GM21528 (cell line): ENCODE data around the gene TNFSF11.

ENCODE experiments used
- ATAC-seq: cut with Tn5 transposase; IDR thresholded peaks from one replicate; pipeline ENCODE4 v1.9.1; 2021; ENCODE audit warnings: mild to moderate bottlenecking, moderate library complexity; ENCODE audit not compliant: unreplicated experiment, low FRiP score

The TNFSF11 gene

DNA sequence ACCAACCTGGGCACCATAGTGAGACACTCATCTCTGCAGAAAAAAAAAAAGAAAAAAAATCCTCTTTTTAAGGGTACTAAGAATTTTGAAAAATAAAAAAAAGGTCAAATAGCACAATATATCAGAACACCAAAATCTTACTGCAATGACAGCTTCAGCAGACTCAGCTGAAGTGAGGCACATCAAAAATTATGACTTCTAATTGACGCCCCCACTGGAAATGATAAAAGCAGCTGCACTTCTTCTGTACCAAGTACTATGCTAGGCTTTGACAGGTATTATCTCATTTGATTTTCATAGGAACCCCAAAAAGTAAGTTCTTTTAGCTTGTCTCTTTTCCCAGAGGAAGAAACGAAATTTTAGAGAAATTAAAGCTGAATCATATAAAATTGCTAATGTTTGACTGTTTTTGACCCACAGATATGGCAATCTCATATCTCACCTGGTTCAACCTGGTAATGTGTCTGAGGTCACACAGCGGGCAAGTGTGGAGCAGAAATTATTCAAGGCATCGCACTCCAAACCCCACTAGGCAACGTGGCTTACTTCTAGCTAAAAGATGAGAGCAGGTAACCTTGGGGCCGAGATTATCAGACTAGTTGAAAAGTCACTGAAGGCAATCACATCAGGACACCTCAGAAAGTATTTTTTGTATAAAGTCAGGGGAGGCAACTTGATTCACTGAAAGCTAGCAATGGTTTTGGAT lies 78.1 kb downstream of the TNFSF11 start:
- ATAC-seq, result no peak

DNA sequence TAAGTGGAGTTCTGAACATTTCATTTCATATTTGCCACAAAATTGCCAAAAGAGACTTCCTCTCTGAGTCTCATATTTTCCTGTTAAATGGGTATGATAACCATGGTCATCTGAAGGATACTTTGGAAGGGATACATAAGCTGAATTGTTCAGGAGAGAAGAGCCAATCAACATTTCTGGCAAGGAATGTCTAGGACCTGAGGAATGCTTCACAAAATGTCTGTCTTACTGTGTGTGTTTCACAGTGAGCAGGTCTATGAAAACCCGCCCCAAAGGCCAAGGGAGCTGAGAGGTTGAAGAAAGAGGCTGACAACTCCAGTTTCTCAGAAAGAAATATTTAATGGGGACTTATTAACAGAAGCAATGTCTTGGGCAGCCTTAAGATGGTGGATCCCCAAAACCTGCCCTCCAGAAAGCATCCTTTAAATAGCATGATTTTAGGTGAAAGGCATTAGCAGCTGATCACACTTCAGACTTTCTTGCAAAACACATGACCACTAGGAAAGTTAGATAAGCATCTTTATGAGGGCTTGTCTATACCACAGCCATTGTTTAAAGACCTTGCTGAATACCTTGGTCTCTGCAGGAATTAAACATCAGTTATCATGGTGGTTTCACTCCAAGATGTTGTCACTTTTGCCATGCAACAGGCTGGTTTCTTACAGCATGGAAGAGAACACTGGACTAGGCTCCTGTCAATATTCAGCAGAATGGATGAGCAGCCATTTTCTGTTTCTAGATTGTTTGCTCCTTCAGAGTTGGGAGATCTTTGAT lies 78.9 kb downstream of the TNFSF11 start:
- ATAC-seq, result no peak

DNA sequence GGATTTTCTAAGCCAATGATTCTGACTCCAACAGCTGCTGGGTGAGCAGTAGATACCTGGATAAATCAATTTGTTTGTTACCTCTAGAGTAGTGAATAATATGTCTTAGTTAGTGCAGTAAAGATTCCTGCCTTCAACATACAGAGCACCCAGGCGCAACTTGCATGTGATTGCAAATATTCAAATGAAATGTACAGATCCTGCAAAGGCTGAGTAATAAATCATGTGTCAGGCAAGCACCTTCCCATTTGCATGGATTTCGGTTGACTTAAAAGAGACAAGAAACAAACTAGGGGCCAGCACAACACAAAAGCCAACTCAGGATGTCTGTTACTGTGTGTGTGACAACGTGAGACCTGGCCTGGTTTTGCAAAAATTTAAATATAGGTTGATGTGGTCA lies 79.7 kb downstream of the TNFSF11 start:
- ATAC-seq, result no peak

DNA sequence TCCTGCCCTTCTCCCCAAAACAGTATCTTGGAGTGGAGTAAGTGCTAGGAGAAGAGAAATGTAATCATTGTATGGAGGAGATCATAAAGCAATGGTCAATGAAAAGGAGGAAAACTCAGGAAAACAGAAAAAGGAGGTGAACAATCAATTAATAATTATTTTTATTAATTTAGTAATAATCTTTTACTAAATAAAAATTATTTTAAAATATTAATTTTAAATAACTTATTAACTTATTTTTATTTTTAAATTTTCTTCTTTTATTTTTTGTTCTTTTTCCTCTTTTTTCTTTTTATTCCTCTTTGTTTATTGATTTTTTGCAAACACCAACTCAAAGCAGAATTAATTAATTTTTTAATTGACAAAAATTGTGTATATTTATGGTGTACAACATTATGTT lies 80.3 kb downstream of the TNFSF11 start:
- ATAC-seq, result no peak

DNA sequence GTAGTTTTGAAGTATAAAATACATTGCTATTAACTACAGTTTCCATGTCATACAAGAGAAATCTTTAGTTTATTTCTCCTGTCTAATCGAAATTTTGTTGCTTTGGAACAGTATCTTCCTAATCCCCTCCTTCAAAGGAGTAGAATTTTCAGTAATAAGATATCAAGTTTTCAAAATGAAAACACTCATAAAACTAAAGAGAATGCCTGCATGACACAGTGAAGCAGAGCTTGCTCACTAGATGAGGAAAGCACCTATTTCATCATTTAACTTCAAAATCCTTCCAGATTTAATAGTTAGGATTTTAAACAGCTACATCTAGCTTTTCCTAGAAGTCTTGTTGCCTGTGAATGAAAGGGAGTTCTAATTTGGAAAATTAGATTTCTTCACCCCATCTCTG lies 80.8 kb downstream of the TNFSF11 start:
- ATAC-seq, result no peak

DNA sequence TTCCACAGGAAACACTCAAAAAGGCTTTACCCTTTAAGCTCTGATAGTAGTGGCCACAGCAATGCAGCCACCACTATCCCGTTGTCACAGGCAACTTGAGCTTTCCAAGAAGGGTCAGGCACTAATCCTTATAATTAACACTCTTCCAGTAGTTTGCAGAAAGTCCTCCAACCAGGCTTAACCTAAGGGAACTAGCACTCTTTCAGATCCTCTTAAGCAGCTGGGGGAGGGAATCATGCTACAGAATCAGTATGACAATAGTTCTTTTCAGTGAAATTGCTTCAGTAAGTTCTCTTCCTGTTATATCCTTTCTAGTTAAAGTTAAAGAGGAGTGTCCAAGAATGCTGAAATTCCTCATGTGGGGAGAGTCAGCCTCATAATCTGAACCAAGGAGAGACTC lies 82.2 kb downstream of the TNFSF11 start:
- ATAC-seq, result no peak

DNA sequence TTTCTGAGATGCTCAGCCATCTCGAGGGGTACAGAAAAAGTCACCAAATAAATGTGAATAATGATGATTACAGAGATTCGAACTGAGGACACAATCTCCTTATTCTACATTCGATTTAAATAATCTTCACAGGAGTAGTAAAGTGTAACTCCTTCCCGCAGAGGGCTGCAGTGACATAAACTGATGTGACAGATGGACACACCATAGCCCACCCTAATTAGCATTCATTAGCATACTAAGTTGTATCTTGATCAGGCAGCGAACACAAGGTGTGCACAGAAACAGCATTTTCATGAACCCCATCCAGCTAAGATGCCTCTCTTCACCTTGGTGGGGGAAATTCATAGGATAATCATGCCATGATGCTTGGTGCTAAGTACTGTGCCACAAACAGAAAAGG lies 83.0 kb downstream of the TNFSF11 start:
- ATAC-seq, result no peak
